ENCODE measurements around the gene BICDL2.

DNA sequence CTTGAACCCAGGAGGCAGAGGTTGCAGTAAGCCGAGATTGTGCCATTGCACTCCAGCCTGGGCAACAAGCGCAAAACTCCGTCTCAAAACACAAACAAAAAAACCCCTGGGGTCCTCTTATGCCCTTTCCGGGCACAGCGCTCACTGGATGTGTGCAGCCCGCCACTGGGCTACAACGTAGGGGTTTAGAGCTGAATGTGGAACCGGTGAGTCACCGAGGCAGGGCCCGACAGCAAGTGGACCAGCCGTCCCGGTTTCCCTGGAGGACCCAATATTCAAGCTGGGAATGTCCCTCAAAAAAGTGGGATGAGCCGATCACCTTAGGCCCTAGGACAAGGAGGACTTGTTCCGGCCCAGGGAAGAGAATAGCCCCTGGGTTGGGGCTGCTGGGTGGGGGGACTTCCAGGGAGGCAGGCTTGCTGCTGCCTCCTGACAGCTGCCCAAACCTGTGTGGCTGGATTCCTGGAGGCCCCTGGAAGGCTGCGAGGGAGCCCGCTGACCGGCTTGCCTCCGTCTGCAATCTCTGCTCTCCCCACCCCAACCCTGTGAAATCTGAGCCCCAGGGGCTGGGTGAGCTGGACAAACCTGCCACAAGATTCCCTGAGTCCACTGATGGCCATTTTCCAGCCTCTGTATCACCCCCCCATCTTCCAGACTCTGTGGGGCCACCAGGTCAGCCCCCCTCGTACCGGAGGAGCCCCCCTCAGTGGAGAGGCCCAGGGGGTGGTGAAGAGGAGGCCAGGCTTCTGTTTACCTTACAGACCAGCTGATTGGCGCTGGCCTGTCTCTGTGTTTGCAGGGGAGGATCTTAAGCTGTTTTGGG, 27.0 kb downstream of the BICDL2 start:
- TF ChIP-seq CTCF (IDR thresholded peaks at IDR 0.05) (no peak), POLR2A (IDR thresholded peaks at IDR 0.05) (no peak)

Measured in suprapubic skin (tissue), 3 donors.